ENCODE measurements around the gene HES1. TPM values are rescaled to one million over a fixed set of nuclear protein-coding genes. Genes with fewer than 3 reads are reported as not detected.

The HES1 gene
- total RNA-seq, 2 experiments from 2014 or later = 0.14 TPM; not detected in 1

DNA sequence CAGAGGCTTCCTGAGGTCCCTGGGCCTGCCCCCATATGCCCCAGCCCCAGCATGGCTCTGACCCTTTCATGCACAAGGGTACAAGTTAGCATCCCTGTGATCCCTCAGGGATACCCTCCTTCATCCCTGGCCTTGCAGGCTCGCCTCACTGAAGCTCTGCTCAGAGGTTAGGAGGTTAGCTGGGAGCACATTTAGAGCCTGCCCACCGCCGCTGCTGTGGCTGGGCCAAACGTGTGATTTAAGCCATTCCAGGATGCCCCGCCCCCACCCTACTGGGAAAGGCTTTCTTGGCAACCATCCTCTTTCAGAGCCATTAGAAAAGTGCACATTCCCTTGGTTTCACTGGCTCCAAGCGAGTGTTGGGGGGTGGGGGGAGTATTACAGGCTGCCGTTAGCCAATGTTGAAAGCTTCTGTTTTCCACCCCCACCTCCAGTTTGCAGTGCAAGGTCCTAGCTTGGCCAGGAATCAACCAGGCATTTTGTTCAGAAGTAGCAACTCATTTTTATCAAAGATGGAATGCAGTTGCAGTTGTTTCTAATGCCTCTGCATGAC, 6.3 kb upstream of the HES1 start:
- no peak for DNase-seq
- Mint-ChIP-seq H3K27ac (no peak overlapping the region), H3K4me3 (no peak overlapping the region), H3K4me1 (peaks cover 12% of the 10 kb centered on the region), H3K36me3 (no peaks in the 10 kb centered on the region), H3K9me3 (no peaks in the 10 kb centered on the region), H3K27me3 (peaks cover 51% of the 10 kb centered on the region)

DNA sequence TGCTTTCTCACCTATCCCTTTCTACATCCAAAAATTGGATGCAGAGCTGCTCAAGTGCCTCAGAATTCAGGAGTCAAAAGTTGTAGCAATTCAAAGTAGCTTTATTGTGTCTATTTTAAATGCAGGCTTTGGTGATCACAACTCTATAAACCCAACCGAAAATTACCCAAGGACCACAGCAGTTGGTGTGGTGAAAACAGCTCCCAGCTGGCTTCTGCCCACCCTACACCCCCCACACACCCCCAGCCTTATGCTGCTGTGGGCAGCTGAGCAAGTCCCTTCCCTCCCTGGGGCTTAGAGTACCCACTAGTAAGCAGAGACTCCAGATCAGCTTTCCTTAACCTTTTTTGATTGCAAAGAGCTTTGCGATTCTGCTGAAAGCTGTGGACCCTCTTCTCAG, 5.8 kb upstream of the HES1 start:
- Mint-ChIP-seq H3K4me3 (no peak overlapping the region), H3K27ac (no peak overlapping the region), H3K9me3 (no peaks in the 10 kb centered on the region), H3K4me1 (peaks cover 14% of the 10 kb centered on the region), H3K36me3 (peaks cover 1% of the 10 kb centered on the region), H3K27me3 (peaks cover 51% of the 10 kb centered on the region)
- DNase-seq = no peak

DNA sequence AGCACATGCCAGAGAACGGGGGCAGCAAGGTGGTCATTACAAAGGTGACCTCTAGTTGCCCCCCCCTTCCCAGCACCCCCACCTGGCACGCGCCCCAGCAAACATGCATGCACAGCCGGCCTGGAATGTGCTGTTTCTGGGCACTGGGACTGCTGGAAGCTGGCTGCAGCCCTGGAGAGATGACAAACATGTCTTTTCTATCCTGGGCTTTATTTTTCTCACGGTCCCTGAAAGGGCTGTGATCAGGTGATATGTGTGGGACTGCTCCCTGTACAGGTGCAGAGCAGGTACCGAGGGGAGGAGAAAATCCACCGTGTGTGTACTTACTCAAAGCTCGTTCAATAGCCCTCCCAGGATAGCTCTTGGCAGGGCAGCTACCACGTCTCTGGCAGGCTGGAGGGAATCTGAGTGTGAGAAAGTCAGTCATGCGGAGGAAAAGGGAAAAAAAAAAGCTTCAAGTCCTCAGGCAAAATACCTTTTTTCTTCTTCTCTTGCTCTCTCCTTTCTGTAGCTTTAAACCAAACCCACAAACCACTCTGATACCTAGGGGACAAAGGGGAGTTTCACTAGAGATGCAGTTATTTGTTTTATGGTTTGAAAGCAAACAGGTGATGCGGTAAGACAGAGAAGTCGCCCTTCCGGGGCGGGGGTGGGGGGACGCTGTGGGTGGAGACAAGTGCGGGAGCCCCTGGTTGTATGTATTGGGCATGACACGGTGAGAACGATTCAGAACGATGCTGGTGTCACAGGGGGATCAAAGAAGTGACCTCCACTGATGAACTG, 5.0 kb upstream of the HES1 start:
- Mint-ChIP-seq H3K9me3 (no peaks in the 10 kb centered on the region), H3K36me3 (peaks cover 1% of the 10 kb centered on the region), H3K4me1 (peaks cover 18% of the 10 kb centered on the region), H3K27me3 (peaks cover 57% of the 10 kb centered on the region), H3K27ac (no peak overlapping the region), H3K4me3 (no peak overlapping the region)
- no peak for DNase-seq

DNA sequence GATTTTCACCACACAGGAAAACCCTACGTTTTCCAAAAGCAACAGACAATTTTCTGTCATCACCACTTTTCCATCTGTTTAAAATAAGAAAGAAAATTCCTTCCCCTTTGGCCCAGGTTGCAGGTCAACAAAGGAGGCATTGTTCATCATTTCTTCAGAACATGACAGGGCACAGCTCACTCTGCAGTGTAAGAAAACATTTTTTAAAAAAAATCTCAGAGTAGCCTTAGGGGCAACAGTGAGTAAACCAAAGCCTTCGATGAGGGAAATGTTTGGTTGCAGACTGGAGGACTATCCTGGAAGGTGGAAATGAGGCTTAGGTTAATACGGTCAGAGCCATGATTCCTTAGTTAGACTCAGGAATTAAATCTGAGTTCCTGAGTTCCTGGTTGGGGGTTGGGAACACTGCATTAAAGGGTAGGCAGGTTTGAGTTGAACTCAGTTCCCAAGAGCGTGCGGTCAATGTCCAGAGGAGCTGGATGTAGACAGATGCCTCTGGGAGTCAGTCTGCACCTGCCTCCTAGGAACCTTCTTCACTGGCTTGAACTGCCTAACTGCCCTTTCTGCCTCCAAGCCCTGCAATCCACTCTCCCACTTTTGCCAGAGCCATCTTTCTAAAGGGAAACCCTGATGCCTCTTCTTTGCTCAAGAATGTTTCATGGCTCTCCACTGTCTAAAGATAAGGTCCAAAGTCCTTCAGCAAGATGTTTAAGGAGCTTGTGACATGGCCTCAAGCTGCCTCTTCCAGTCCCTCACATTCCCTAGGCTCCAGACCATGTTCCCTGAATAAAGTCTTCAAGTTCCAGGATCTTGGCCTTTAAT, 3.3 kb upstream of the HES1 start:
- peaks cover 1% of the 10 kb centered on the region for H3K36me3 Mint-ChIP-seq
- no peak for DNase-seq
- no peaks in the 10 kb centered on the region for H3K9me3 Mint-ChIP-seq
- H3K27me3 Mint-ChIP-seq = peaks cover 66% of the 10 kb centered on the region
- peaks cover 32% of the 10 kb centered on the region for H3K4me1 Mint-ChIP-seq
- H3K4me3 Mint-ChIP-seq = no peak overlapping the region
- no peak overlapping the region for H3K27ac Mint-ChIP-seq

DNA sequence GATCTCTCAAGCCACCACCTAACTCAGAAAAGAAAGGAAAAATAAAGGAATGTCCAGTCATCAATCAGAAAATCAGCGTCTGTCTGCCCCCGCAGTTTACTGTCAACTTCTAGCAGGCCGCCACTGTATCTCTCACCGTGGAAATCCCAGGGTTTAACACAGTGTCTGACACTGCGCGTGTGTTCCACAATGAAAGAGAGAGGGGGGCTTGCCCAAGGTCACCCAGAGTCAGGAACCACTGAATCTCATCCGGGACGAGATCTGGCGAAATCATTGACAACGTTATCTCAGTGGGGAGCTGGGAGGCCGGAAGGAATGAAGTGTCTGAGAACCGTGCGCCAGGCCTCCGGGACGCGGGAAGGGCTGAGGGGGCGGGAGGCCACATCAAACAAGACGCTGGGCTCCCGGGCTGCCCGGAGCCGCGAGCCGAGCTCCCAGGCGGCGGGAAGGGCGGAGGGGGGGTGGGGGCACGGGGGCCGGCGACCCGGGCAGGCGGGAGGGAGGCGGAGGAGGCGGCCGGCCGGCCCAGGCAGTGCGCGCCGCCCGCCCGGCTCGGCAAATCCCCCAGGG, 2.2 kb upstream of the HES1 start:
- H3K36me3 Mint-ChIP-seq = peaks cover 1% of the 10 kb centered on the region
- H3K27ac Mint-ChIP-seq = peak overlapping the region; percentile 74
- H3K9me3 Mint-ChIP-seq = no peaks in the 10 kb centered on the region
- H3K27me3 Mint-ChIP-seq = peaks cover 71% of the 10 kb centered on the region
- H3K4me3 Mint-ChIP-seq = peak overlapping the region; percentile 73
- peaks cover 32% of the 10 kb centered on the region for H3K4me1 Mint-ChIP-seq
- peak; percentile 31 for DNase-seq

DNA sequence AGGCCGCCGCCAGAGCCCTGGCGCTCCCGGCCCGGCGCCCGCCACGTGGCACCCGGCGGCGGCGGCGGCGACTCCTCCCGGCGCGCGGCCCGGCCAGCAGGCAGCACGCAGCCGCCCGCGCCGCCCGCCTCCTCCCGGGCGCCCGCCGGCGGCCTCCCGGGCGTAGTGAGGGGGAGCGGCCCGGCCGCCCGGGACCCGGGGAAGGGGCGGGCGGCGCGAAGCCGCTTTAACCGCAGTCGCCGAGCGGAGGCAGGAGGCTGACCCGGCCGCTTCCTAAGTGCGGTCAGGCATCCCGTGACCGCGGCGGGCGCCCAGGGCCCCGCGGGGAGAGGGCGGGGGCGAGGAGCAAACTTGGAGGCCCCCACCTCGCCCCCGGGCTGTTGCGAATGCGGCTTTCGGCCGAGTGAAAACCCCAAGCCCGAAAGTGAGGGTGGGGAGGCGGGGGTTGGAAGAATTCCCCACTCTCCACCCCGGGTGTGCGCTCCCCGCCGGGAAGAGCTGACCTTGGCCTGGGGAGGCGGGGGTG, 1.7 kb upstream of the HES1 start:
- Mint-ChIP-seq H3K27ac (no peak overlapping the region), H3K27me3 (peaks cover 77% of the 10 kb centered on the region), H3K4me1 (peaks cover 32% of the 10 kb centered on the region), H3K4me3 (no peak overlapping the region), H3K36me3 (peaks cover 1% of the 10 kb centered on the region), H3K9me3 (no peaks in the 10 kb centered on the region)
- DNase-seq = peak; percentile 56

DNA sequence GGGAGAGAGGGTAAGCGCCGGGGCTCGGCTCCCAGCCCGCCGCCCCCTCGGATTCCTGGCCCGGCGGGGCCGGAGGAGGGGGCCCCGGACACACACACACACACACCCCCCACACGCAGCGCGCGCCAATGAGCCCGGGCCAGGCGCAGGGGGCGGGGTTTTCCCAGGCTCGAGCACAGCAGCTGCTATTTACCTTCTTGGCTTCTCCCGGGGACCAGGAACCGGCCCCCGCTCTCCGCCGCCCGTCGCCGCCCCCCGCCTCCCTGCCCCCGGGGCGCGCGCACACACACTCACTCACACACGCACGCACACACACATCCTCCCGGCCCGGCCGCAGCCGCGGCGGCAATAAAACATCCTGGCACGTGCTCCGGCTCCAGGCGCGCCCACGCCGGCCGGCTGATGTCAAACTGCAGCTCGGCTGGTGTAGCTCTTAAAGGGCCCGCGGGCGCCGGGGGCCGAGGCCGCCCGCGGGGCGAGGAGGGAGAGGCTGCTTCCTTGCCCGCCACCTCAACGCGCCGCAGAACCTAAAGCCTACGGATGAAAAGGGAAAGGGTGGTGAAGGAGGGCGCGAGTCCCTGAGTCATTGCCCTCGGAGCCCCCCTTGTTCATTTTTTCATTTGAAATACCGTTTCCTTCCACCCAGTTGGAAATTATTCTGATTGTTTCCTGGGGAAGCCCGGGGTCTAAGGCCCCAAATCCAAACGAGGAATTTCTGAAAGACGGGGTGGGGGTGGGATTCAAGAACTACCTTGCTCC, 1.0 kb upstream of the HES1 start:
- DNase-seq = peak; percentile 88

DNA sequence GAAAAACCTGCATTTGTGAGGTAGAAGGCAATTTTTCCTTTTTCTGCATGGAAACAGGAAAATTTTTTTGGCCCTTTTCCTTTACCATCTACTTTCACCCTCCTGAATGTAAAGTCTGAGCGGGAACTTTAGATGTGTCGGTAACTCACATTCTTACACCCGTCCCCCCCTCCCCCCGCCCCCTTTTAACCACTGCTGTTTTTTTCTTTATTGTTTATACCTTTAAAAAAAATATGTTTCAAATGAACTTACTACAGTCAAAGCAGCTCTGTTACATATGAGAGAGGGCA, 487 bp upstream of the HES1 start:
- DNase-seq = no peak
- H3K9me3 Mint-ChIP-seq = no peaks in the 10 kb centered on the region
- no peak overlapping the region for H3K4me3 Mint-ChIP-seq
- no peak overlapping the region for H3K27ac Mint-ChIP-seq
- peaks cover 81% of the 10 kb centered on the region for H3K27me3 Mint-ChIP-seq
- peaks cover 1% of the 10 kb centered on the region for H3K36me3 Mint-ChIP-seq
- H3K4me1 Mint-ChIP-seq = peaks cover 38% of the 10 kb centered on the region

More for the DNA sequence above, 1.0 kb upstream of the HES1 start:
- H3K27ac Mint-ChIP-seq = peak overlapping the region; percentile 79
- peak overlapping the region; percentile 83 for H3K4me3 Mint-ChIP-seq
- no peaks in the 10 kb centered on the region for H3K9me3 Mint-ChIP-seq
- peaks cover 1% of the 10 kb centered on the region for H3K36me3 Mint-ChIP-seq
- peaks cover 35% of the 10 kb centered on the region for H3K4me1 Mint-ChIP-seq
- peaks cover 81% of the 10 kb centered on the region for H3K27me3 Mint-ChIP-seq

DNA sequence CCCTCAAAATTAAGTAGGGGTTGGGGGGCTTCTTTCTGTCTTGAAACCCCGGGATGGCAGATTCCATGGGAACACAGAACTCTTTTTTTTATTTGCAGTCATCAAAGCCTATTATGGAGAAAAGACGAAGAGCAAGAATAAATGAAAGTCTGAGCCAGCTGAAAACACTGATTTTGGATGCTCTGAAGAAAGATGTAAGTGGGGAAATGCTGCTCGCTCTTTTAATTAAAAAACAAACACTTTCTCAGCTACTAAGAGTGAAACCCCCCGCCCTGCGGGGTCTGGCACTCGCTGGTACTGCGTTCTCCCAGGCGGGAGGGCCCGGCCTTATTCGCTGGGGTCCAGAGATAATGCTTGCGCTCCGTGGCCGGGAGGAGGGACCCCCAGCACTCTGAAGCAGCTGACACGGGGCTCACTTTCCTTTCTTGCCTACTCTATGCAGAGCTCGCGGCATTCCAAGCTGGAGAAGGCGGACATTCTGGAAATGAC, 615 bp downstream of the HES1 start:
- peaks cover 31% of the 10 kb centered on the region for H3K4me1 Mint-ChIP-seq
- peaks cover 1% of the 10 kb centered on the region for H3K36me3 Mint-ChIP-seq
- no peaks in the 10 kb centered on the region for H3K9me3 Mint-ChIP-seq
- no peak for DNase-seq
- H3K27ac Mint-ChIP-seq = no peak overlapping the region
- peaks cover 73% of the 10 kb centered on the region for H3K27me3 Mint-ChIP-seq
- H3K4me3 Mint-ChIP-seq = peak overlapping the region; percentile 75

DNA sequence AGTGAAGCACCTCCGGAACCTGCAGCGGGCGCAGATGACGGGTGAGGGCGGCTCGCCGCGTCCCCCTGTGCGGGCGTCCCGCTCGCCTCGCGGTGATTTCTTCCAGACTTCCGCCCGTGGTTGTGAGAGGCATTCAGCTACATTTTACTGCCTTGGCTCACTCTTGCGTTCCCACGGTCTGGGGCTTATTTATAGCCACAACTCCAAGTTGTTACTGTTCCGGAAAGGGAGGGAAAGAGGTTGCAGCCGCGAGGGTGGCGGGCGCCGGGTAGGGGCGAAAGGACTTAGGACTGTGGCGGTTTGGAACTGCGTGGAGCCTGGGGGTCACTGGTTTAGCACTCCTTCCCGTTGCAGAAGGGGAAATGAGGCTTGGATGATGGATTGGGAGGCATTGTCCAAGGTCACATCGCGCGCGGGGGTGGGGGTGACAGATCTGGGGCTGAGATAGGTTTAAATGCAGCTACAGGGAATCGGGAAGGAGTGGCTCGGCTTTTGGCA, 1.1 kb downstream of the HES1 start:
- Mint-ChIP-seq H3K9me3 (no peaks in the 10 kb centered on the region), H3K36me3 (peaks cover 1% of the 10 kb centered on the region), H3K4me1 (peaks cover 34% of the 10 kb centered on the region), H3K4me3 (peak overlapping the region; percentile 75), H3K27me3 (peaks cover 71% of the 10 kb centered on the region), H3K27ac (peak overlapping the region; percentile 15)
- DNase-seq = peak; percentile 21

DNA sequence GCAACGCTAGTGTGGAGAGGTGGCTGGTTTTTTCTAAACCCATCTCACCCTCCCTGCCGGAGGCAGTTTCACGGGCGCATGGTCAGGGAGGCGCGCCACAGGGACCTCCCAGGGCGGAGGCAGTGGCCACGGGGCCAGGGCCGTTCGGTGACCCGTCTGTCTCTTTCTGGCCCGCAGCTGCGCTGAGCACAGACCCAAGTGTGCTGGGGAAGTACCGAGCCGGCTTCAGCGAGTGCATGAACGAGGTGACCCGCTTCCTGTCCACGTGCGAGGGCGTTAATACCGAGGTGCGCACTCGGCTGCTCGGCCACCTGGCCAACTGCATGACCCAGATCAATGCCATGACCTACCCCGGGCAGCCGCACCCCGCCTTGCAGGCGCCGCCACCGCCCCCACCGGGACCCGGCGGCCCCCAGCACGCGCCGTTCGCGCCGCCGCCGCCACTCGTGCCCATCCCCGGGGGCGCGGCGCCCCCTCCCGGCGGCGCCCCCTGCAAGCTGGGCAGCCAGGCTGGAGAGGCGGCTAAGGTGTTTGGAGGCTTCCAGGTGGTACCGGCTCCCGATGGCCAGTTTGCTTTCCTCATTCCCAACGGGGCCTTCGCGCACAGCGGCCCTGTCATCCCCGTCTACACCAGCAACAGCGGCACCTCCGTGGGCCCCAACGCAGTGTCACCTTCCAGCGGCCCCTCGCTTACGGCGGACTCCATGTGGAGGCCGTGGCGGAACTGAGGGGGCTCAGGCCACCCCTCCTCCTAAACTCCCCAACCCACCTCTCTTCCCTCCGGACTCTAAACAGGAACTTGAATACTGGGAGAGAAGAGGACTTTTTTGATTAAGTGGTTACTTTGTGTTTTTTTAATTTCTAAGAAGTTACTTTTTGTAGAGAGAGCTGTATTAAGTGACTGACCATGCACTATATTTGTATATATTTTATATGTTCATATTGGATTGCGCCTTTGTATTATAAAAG, 1.8 kb downstream of the HES1 start:
- Mint-ChIP-seq H3K27ac (peak overlapping the region; percentile 15), H3K9me3 (no peaks in the 10 kb centered on the region), H3K36me3 (peaks cover 1% of the 10 kb centered on the region), H3K4me3 (peak overlapping the region; percentile 75), H3K27me3 (peaks cover 68% of the 10 kb centered on the region), H3K4me1 (peaks cover 39% of the 10 kb centered on the region)
- peak; percentile 46 for DNase-seq

DNA sequence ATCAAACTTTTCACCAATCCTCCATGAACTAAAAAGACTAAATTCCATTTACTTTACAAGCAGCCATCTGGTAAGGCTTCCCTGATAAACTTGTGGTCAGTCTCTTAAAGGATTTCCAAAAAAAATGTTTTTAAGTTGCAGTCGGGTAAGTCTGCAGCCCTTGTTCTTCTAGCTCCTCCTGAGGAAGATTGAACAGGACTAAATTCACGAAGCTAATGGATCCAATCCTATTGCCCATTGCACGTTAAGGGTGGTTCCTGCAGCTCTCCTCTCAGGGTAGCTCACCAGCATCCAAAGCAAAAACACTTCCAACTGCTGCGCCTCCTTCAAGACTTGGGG, 2.8 kb downstream of the HES1 start:
- no peak for DNase-seq
- peaks cover 1% of the 10 kb centered on the region for H3K36me3 Mint-ChIP-seq
- peaks cover 60% of the 10 kb centered on the region for H3K27me3 Mint-ChIP-seq
- H3K4me3 Mint-ChIP-seq = no peak overlapping the region
- no peak overlapping the region for H3K27ac Mint-ChIP-seq
- peaks cover 35% of the 10 kb centered on the region for H3K4me1 Mint-ChIP-seq
- H3K9me3 Mint-ChIP-seq = no peaks in the 10 kb centered on the region

DNA sequence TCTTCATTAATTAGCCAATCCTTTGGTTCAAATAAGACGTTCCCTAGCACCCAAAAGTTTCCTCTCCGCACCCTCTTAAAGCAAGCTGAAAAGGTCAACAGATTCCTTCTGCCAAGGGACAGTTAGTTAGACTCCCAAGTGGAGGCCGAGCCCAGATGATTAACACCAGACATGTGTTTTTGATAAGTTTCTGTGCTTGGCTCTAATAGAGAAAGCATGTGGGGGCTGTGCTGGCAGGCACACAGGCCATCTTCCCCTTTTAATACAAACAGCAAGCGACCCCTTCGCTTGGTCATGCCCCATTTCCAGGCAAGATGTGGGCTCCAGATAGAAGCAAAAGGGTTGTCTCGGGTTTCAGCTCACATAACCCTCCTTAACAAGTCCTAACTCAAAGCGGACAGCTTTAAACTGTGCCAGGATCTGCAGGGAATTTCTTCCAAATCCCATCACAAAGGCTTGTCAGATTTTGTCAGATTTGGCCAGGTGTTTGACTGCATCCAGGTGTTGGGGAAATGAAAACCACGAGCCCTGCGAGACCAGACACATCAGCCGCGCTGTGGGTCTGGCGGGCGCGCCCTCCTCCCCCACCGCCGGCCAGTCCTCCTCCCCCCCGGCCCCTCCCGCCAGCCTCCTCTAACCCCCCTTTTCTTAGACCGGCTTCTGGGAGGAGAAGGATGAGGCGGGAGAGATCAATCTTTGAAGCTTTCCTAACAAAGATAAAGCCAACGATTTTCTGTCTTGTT, 3.3 kb downstream of the HES1 start:
- DNase-seq = no peak
- Mint-ChIP-seq H3K27me3 (peaks cover 59% of the 10 kb centered on the region), H3K36me3 (peaks cover 1% of the 10 kb centered on the region), H3K4me3 (no peak overlapping the region), H3K27ac (no peak overlapping the region), H3K4me1 (peaks cover 35% of the 10 kb centered on the region), H3K9me3 (no peaks in the 10 kb centered on the region)
